ENCODE data around the gene DARS1.
A peak's percentile ranks its signal among the peaks of the same experiment; 100 is the strongest.

The DARS1 gene

DNA sequence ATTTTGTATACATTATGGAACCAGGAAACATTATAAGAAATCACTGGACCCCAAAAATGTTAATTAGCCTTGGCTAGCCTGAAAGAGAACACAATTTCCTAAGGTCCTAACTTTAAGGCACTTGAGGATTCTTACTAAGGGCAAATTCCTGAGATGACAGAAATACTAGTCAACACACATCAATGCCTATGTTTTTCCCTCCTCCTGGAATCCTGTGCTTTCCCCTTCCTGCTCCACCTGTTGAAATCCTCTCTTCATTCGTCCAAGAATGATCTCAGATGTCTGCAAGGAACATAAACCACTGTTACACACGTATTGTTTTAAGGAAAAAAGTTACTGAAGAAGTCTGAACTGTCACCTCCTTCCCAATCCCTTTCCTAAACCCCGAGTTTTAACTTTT is 21.2 kb upstream of the DARS1 start:
- H3F3A ChIP-seq (ENCODE audit: control insufficient read depth, insufficient read depth) = no peaks in the 10 kb centered on the region
- H3K27me3 ChIP-seq (ENCODE audit: control insufficient read depth, low read length) = no peaks in the 10 kb centered on the region
- H3K27ac ChIP-seq (ENCODE audit: low read depth, low read length) = no peak overlapping the region
- H3K79me2 ChIP-seq (ENCODE audit: control insufficient read depth, low read length) = no peaks in the 10 kb centered on the region
- H3K36me3 ChIP-seq (ENCODE audit: control insufficient read depth, low read length) = no peaks in the 10 kb centered on the region
- no peaks in the 10 kb centered on the region for H4K20me1 ChIP-seq (ENCODE audit: control insufficient read depth, insufficient read depth, low read depth, low read length)
- TF ChIP-seq EZH2phosphoT487 (IDR thresholded peaks at IDR 0.05; ENCODE audit: borderline replicate concordance, low read length) = no peak
- TF ChIP-seq, protein P1, sequence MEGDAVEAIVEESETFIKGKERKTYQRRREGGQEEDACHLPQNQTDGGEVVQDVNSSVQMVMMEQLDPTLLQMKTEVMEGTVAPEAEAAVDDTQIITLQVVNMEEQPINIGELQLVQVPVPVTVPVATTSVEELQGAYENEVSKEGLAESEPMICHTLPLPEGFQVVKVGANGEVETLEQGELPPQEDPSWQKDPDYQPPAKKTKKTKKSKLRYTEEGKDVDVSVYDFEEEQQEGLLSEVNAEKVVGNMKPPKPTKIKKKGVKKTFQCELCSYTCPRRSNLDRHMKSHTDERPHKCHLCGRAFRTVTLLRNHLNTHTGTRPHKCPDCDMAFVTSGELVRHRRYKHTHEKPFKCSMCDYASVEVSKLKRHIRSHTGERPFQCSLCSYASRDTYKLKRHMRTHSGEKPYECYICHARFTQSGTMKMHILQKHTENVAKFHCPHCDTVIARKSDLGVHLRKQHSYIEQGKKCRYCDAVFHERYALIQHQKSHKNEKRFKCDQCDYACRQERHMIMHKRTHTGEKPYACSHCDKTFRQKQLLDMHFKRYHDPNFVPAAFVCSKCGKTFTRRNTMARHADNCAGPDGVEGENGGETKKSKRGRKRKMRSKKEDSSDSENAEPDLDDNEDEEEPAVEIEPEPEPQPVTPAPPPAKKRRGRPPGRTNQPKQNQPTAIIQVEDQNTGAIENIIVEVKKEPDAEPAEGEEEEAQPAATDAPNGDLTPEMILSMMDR (IDR thresholded peaks at IDR 0.05; ENCODE audit: low read depth, low read length, poor library complexity, severe bottlenecking) = no peak
- H3K4me2 ChIP-seq (ENCODE audit: low read length) = no peak overlapping the region
- no peaks in the 10 kb centered on the region for H3K9me3 ChIP-seq (ENCODE audit: control insufficient read depth, insufficient read depth, low read length)
- H3K9me2 ChIP-seq (replicated peaks; ENCODE audit: control insufficient read depth, low read length) = no peaks in the 10 kb centered on the region
- H3K4me3 ChIP-seq (ENCODE audit: low read length) = no peak overlapping the region
- H3K4me1 ChIP-seq (ENCODE audit: control insufficient read depth, low read length) = peaks cover 33% of the 10 kb centered on the region

DNA sequence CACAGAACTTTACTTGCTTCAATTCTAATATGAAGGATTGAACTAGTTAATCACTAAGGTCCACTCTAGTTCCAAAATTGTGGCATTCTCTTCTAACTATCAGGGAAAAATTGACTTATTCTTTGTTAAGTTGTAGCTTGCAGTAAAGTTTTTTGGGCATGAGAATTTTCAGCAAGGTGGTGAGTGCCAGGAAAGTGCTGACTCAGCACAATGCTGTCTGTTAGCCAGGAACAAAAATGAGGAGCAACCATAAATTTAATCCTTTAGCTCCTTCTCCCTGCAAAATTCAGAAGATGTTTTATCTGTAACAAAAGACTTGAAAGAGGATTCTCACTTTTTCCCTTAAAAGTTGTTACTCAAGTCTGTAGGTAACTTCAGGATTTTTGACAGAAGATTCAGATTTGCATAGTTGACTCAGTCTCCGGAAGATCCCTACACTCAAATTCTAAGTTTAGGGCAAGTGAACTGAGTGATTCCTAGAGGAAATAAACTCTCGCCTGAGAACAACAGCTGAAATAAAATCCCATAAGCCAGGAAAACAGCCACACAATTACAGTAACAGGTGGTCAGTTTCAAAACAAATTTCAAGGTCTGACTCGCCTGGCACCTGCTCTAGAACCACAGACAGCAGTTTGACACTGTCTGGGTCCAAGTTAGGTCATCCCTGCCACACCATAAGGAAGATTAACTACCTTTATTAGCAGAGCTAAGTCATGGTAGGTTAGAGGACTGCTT is 20.2 kb upstream of the DARS1 start:
- no peaks in the 10 kb centered on the region for H3K27me3 ChIP-seq (ENCODE audit: control insufficient read depth, low read length)
- no peaks in the 10 kb centered on the region for H3K9me2 ChIP-seq (replicated peaks; ENCODE audit: control insufficient read depth, low read length)
- H3F3A ChIP-seq (ENCODE audit: control insufficient read depth, insufficient read depth) = peaks cover 6% of the 10 kb centered on the region
- no peaks in the 10 kb centered on the region for H3K36me3 ChIP-seq (ENCODE audit: control insufficient read depth, low read length)
- no peak for TF ChIP-seq EZH2phosphoT487 (IDR thresholded peaks at IDR 0.05; ENCODE audit: borderline replicate concordance, low read length)
- TF ChIP-seq, protein P1 (IDR thresholded peaks at IDR 0.05; ENCODE audit: low read depth, low read length, poor library complexity, severe bottlenecking) = no peak
- peak overlapping the region; percentile 4; the same call in 1 of the 2 replicates for H3K4me2 ChIP-seq (ENCODE audit: low read length)
- H4K20me1 ChIP-seq (ENCODE audit: control insufficient read depth, insufficient read depth, low read depth, low read length) = no peaks in the 10 kb centered on the region
- H3K4me3 ChIP-seq (ENCODE audit: low read length) = no peak overlapping the region
- peaks cover 44% of the 10 kb centered on the region for H3K4me1 ChIP-seq (ENCODE audit: control insufficient read depth, low read length)
- H3K27ac ChIP-seq (ENCODE audit: low read depth, low read length) = no peak overlapping the region
- no peaks in the 10 kb centered on the region for H3K79me2 ChIP-seq (ENCODE audit: control insufficient read depth, low read length)
- H3K9me3 ChIP-seq (ENCODE audit: control insufficient read depth, insufficient read depth, low read length) = no peaks in the 10 kb centered on the region

DNA sequence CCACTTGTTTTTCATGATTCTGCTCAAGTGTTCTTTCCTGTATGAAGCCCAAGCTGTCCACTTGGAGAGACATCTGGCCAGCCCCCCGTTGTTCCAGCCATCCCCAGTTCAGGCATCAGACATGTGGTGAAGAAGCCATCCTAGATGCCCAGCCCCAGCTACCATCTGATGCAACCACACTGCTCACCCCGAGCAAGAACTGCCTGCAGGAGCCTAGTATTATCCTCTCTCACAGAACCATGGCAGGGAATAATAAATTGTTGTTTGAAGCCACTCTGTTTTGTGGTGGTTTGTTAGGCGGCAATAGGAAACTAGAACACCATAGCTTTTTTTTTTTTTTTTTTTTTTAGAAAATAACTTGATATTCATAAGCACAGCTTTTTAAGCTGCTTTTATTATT is 19.5 kb upstream of the DARS1 start:
- H3K27ac ChIP-seq (ENCODE audit: low read depth, low read length) = no peak overlapping the region
- TF ChIP-seq, protein P1 (IDR thresholded peaks at IDR 0.05; ENCODE audit: low read depth, low read length, poor library complexity, severe bottlenecking) = no peak
- TF ChIP-seq EZH2phosphoT487 (IDR thresholded peaks at IDR 0.05; ENCODE audit: borderline replicate concordance, low read length) = no peak
- peaks cover 11% of the 10 kb centered on the region for H3F3A ChIP-seq (ENCODE audit: control insufficient read depth, insufficient read depth)
- H3K4me2 ChIP-seq (ENCODE audit: low read length) = no peak overlapping the region
- H3K27me3 ChIP-seq (ENCODE audit: control insufficient read depth, low read length) = no peaks in the 10 kb centered on the region
- H3K9me3 ChIP-seq (ENCODE audit: control insufficient read depth, insufficient read depth, low read length) = no peaks in the 10 kb centered on the region
- H3K9me2 ChIP-seq (replicated peaks; ENCODE audit: control insufficient read depth, low read length) = no peaks in the 10 kb centered on the region
- peaks cover 44% of the 10 kb centered on the region for H3K4me1 ChIP-seq (ENCODE audit: control insufficient read depth, low read length)
- H3K36me3 ChIP-seq (ENCODE audit: control insufficient read depth, low read length) = no peaks in the 10 kb centered on the region
- H4K20me1 ChIP-seq (ENCODE audit: control insufficient read depth, insufficient read depth, low read depth, low read length) = no peaks in the 10 kb centered on the region
- no peak overlapping the region for H3K4me3 ChIP-seq (ENCODE audit: low read length)
- no peaks in the 10 kb centered on the region for H3K79me2 ChIP-seq (ENCODE audit: control insufficient read depth, low read length)

Data from DOHH2 (cell line).